Fibroblast of the aortic adventitia (primary cell): Measurements from ENCODE around the gene PIP4K2B. TPM values are rescaled to one million over a fixed set of nuclear protein-coding genes. Genes with fewer than 3 reads are reported as not detected.

Experiments used
- DNase-seq: peaks from one replicate; pipeline ENCODE4 v3.0.0-alpha.2; 2010; ENCODE audit warnings: low read depth
- H3K4me3 ChIP-seq: 2 replicates; pipeline ENCODE4 v1.5.1; 2011; ENCODE audit warnings: low read depth, mild to moderate bottlenecking, control low read depth, low read length, moderate library complexity
- CTCF ChIP-seq: IDR thresholded peaks from 2 replicates; pipeline ENCODE4 v1.5.1; 2011; ENCODE audit warnings: mild to moderate bottlenecking, low read length, control low read depth, inconsistent platforms; ENCODE audit not compliant: insufficient read depth
- total RNA-seq: library from RNA; depleted of rRNA; stranded (reverse); fragments of >200 nt; gene quantifications from 2 replicates; pipeline ENCODE4 v1.2.3, GENCODE V29; 2012; ENCODE audit warnings: low replicate concordance

Gene PIP4K2B
- total RNA-seq, 1 donor = 56.8 TPM

DNA sequence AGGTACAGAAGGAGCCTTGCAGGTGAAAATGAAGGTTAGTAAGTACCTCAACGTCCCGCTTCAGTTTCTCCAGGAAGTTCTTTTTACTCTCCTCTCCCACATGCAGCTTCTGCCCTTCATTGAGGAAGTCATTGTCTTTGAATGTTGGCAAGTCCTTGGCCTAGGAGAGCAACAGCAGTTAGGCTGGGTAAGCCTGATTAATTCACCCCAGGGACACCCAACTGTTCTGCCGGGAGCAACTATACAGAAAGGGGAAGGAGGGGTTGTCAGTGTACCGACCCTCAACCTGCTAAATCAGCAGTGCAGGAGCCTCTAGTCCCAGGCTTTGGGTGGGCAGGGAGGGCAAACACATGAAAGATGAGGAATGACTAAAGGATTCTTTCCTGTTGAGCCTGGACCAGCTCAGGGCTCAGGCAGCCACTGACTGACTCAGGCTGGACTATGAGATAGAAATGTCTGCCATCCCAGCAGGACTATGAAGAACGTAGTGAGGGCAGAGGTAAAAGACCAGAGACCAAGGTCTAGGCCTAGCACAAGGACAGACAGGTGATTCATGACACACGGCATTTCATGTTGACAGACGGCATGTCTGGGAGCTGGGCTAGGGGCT lies 21.6 kb downstream of the PIP4K2B start:
- H3K4me3 ChIP-seq = no peak overlapping the region
- no peak for DNase-seq
- no peak for TF ChIP-seq CTCF

DNA sequence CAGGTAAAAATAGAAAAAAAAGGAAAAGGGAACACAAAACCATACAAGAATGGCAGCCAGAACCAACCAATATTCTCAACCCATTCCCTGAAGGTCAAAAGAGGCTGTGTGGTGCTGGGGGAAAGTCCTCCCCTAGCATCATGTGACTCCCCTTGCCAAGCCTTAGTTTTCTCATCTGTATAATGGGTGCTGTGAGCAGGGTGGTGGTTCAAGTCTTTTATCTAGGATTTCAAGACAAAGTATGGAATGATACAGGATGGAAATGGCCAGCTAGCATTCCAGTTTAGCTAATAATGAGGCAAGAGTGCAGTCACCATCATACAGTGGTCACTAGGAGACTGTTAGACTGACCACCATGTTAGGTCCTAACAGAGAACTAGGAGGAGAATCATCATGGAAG lies 26.1 kb downstream of the PIP4K2B start:
- H3K4me3 ChIP-seq = no peak overlapping the region
- no peak for TF ChIP-seq CTCF
- DNase-seq = no peak

DNA sequence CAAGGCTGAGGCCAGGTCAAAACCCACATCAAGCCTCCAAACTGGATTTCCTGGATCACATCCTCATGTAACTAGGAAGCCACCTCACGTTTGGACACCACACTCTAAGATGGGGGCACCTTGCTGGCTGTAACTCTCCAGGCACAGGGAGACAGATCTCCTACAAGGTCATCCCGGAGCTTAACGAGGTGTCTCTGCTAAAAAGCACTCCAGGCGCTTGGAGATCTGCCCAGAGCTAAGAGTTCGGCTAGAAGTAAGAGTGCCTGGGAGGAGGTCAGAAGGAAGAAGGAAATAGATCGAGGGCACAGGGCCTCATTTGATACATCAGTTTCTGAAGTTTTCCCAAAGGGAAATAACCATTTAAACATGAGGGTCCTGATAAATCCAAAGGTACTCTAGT lies 30.9 kb downstream of the PIP4K2B start:
- DNase-seq = no peak
- no peak overlapping the region for H3K4me3 ChIP-seq
- no peak for TF ChIP-seq CTCF

- no peak overlapping the region for H3K4me3 ChIP-seq
- TF ChIP-seq CTCF = no peak
- no peak for DNase-seq
Observed at GRCh38 chr17:38766341-38766740, 33.0 kb downstream of the PIP4K2B start.

DNA sequence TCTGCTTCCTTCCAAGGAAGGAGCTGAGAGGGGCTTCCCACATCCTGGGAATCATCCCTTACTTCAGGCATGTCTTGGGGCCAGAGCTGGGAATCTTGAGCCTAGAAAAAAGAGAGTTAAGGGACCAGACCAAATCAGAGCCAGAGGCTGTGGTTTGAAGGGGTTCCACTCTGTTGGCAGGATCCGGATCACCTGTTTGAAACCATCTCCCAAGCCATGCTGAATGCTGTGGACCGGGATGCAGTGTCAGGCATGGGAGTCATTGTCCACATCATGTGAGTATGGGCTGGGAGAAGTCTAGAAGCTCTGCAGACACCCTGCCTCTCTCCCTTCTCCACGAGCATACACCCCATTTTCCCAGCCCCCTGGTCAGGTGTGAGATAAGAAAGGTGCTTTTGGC lies 37.1 kb downstream of the PIP4K2B start:
- no peak for TF ChIP-seq CTCF
- DNase-seq = no peak
- no peak overlapping the region for H3K4me3 ChIP-seq

GRCh38 chr17:38761612-38762011 lies 37.7 kb downstream of the PIP4K2B start:
- DNase-seq = no peak
- TF ChIP-seq CTCF = peak; percentile 21
- no peak overlapping the region for H3K4me3 ChIP-seq

GRCh38 chr17:38753071-38753506 lies 46.3 kb downstream of the PIP4K2B start:
- no peak for DNase-seq
- TF ChIP-seq CTCF = no peak
- peak overlapping the region; percentile 100 for H3K4me3 ChIP-seq
